ENCODE measurements around the gene STK24. TPM values are rescaled to one million over a fixed set of nuclear protein-coding genes. Genes with fewer than 3 reads are reported as not detected.

Gene STK24
- polyA plus RNA-seq, 1 experiment = 44.0 TPM

DNA sequence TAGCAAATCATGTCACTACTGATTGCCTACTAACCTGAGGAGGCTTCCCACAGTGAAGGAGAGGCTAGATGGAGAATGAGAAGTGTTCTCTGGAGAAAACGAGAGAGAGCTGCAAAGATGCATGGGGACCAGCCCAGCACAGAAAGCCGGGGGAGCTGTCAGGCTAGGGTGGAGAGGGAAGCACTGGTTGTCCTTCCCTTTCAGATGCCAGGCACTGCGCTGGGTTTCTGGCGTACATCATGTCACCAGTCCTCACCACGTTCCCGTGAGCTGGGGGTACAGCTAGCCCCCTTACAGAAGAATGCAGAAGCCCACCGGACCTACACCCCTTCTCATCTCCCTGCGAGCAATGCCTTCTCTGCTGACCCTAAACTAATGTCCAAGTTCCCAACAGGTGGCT, 86.0 kb downstream of the STK24 start:
- TF ChIP-seq, protein P1, sequence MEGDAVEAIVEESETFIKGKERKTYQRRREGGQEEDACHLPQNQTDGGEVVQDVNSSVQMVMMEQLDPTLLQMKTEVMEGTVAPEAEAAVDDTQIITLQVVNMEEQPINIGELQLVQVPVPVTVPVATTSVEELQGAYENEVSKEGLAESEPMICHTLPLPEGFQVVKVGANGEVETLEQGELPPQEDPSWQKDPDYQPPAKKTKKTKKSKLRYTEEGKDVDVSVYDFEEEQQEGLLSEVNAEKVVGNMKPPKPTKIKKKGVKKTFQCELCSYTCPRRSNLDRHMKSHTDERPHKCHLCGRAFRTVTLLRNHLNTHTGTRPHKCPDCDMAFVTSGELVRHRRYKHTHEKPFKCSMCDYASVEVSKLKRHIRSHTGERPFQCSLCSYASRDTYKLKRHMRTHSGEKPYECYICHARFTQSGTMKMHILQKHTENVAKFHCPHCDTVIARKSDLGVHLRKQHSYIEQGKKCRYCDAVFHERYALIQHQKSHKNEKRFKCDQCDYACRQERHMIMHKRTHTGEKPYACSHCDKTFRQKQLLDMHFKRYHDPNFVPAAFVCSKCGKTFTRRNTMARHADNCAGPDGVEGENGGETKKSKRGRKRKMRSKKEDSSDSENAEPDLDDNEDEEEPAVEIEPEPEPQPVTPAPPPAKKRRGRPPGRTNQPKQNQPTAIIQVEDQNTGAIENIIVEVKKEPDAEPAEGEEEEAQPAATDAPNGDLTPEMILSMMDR (IDR thresholded peaks at IDR 0.05; ENCODE audit: low read depth, low read length) = no peak
- no peak for DNase-seq (ENCODE audit: low read depth, low spot score)
- POLR2A ChIA-PET = no interaction called here

DNA sequence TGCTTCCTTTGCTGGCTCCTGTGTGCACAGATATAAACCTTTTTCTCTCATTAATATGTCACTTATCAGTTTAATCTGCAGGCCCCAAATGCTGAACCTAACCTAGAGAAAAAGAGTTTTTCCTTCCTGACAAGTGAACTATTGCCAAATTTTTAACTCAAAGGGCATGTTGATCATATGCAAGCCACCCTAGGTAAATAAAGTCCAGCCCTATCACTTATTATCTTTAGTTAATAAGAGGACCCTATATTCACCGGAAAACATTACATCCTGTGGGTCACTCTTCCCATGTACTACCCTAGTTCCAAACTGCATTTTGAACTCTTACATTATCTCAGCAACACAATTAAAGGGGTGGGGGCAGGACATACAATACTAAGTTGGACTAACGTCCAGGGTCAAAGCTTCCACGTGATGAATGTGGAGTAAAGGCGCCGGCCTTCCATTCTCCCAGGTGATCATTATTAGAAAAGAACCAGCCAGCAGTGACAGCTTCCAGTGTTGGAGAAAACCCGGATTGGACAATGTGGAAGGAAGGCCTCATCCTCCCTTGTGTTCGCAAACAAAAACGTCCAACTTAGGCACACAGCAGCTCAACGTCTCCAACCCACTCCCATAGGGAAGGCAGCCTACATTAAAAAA, 86.6 kb downstream of the STK24 start:
- no peak for DNase-seq (ENCODE audit: low read depth, low spot score)
- Histone ChIP-seq H3K9me3 (ENCODE audit: control insufficient read depth, insufficient read depth, low read length) (no peaks in the 10 kb centered on the region), H3K27me3 (ENCODE audit: control insufficient read depth, insufficient read depth, low read length) (no peaks in the 10 kb centered on the region), H3K4me3 (ENCODE audit: low read depth, low read length) (no peak overlapping the region), H3K27ac (ENCODE audit: low read depth, low read length) (no peak overlapping the region)
- POLR2A ChIA-PET = no interaction called here
- TF ChIP-seq, protein P1 (IDR thresholded peaks at IDR 0.05; ENCODE audit: low read depth, low read length) = no peak
- CTCF ChIA-PET = interaction anchor here (1.7 kb wide), 1 partner anchor 23 kb away, joined by 6 read pairs; no protein-coding TSS in a partner anchor

More for the DNA sequence above, 86.0 kb downstream of the STK24 start:
- CTCF ChIA-PET = interaction anchor here (1.2 to 1.7 kb wide), 2 partner anchors 24 to 162 kb away, joined by 5 to 6 read pairs; no protein-coding TSS in a partner anchor
- no peaks in the 10 kb centered on the region for H3K27me3 ChIP-seq (ENCODE audit: control insufficient read depth, insufficient read depth, low read length)
- H3K27ac ChIP-seq (ENCODE audit: low read depth, low read length) = no peak overlapping the region
- no peak overlapping the region for H3K4me3 ChIP-seq (ENCODE audit: low read depth, low read length)
- no peaks in the 10 kb centered on the region for H3K9me3 ChIP-seq (ENCODE audit: control insufficient read depth, insufficient read depth, low read length)

DNA sequence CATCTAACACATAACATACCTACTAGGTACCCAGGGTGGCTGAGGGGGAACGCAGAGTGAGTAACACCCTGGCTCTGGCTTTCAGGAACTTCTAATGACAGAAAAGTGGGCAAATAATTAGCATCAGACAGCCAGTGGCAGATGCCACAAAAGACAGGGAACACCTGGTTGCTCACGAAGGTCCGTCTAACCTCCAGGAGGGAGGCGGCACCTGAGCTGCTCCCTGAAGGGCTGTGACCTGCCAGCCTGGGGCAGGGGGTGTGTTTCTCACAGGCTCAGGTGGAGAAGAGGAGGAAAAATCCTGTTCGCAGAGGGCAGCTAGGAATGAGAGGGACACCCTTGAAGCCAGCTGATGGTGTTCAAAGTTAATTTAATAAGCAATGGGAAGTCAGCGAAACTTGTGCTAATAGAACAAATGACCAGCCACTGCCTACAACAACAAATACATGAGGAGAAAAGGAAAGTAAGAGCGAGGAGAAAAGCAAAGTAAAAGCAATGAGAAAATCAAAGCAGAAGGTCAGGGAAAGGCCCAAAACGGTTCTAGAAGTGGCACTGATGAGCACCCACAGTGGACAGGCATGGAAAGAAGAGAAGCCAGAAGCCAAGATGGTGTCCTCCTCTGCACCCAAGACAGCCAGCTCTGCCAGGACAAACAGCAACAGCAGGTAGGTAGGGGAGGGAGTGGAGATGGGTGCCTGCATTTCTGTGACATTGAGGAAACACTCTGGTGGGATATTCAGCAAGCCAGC, 87.3 kb downstream of the STK24 start:
- H3K27me3 ChIP-seq (ENCODE audit: control insufficient read depth, insufficient read depth, low read length) = no peaks in the 10 kb centered on the region
- H3K27ac ChIP-seq (ENCODE audit: low read depth, low read length) = no peak overlapping the region
- H3K9me3 ChIP-seq (ENCODE audit: control insufficient read depth, insufficient read depth, low read length) = no peaks in the 10 kb centered on the region
- TF ChIP-seq, protein P1 (IDR thresholded peaks at IDR 0.05; ENCODE audit: low read depth, low read length) = no peak
- POLR2A ChIA-PET = no interaction called here
- CTCF ChIA-PET = interaction anchor here (1.7 kb wide), 1 partner anchor 23 kb away, joined by 6 read pairs; no protein-coding TSS in a partner anchor
- DNase-seq (ENCODE audit: low read depth, low spot score) = no peak
- no peak overlapping the region for H3K4me3 ChIP-seq (ENCODE audit: low read depth, low read length)

DNA sequence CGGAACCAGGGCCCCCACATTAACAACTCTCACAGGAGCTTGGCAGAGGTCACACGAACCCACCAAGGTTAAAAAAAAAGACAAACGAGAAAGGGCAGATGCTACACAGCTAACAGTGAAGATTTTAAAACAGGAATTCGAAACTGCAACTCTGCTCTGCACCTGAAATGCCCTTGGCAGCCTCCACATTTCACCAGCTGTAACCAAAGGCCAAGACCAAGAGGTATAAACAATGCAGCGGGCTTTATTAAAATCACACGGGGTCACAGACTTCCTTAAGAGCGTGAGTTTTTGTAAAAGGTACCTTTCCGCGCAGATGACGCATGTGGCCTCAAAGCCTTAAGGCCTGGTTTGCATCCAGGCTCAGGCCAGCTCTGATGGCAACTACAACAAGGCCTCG, 88.2 kb downstream of the STK24 start:
- TF ChIP-seq, protein P1 (IDR thresholded peaks at IDR 0.05; ENCODE audit: low read depth, low read length) = no peak
- POLR2A ChIA-PET = no interaction called here
- peak overlapping the region; percentile 11 for H3K27ac ChIP-seq (ENCODE audit: low read depth, low read length)

DNA sequence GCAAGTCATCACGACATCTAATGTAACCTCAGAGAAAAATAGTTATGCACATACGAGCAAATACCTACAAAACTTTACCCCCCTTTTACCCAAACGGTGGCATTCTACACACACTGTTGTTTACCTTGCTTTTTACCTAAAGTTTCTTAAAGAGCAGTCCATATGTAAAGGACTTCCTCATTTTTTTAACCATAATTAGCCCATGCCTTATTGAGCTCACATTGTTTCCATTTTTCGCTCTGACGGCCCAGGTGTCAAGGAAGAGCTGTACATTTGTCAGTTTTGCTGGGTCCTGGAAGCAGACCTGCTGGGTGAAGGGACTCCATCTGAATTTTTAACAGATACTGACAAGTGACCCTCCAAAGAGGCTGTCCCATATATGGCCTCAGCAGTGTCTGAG, 89.4 kb downstream of the STK24 start:
- ChIA-PET CTCF (interaction anchor here (1.3 kb wide), 1 partner anchor 166 kb away, joined by 4 read pairs; no protein-coding TSS in a partner anchor), POLR2A (no interaction called here)
- DNase-seq (ENCODE audit: low read depth, low spot score) = no peak
- H3K27ac ChIP-seq (ENCODE audit: low read depth, low read length) = no peak overlapping the region
- no peak overlapping the region for H3K4me3 ChIP-seq (ENCODE audit: low read depth, low read length)
- no peaks in the 10 kb centered on the region for H3K27me3 ChIP-seq (ENCODE audit: control insufficient read depth, insufficient read depth, low read length)
- H3K9me3 ChIP-seq (ENCODE audit: control insufficient read depth, insufficient read depth, low read length) = no peaks in the 10 kb centered on the region
- TF ChIP-seq, protein P1 (IDR thresholded peaks at IDR 0.05; ENCODE audit: low read depth, low read length) = no peak

More for the DNA sequence above, 88.2 kb downstream of the STK24 start:
- no peak for DNase-seq (ENCODE audit: low read depth, low spot score)
- CTCF ChIA-PET = interaction anchor here (1.3 kb wide), 1 partner anchor 164 kb away, joined by 4 read pairs; no protein-coding TSS in a partner anchor
- H3K27me3 ChIP-seq (ENCODE audit: control insufficient read depth, insufficient read depth, low read length) = no peaks in the 10 kb centered on the region
- no peaks in the 10 kb centered on the region for H3K9me3 ChIP-seq (ENCODE audit: control insufficient read depth, insufficient read depth, low read length)
- no peak overlapping the region for H3K4me3 ChIP-seq (ENCODE audit: low read depth, low read length)

All from AG04450 (cell line).